Loucy (cell line): ENCODE data around the gene G0S2.

Experiments used
- EZH2phosphoT487 ChIP-seq: fragments of 200-600 bp; IDR thresholded peaks from 2 replicates; pipeline ENCODE4 v1.6.1; 2018; ENCODE audit warnings: antibody characterized with exemption, mild to moderate bottlenecking, moderate library complexity, borderline replicate concordance
- TF ChIP-seq, protein P1 (sequence below): fragments of 200-600 bp; sonication (generic); conservative IDR thresholded peaks from 2 replicates; pipeline ENCODE4 v1.5.1; 2014; ENCODE audit warnings: mild to moderate bottlenecking, antibody characterized with exemption, low read length

DNA sequence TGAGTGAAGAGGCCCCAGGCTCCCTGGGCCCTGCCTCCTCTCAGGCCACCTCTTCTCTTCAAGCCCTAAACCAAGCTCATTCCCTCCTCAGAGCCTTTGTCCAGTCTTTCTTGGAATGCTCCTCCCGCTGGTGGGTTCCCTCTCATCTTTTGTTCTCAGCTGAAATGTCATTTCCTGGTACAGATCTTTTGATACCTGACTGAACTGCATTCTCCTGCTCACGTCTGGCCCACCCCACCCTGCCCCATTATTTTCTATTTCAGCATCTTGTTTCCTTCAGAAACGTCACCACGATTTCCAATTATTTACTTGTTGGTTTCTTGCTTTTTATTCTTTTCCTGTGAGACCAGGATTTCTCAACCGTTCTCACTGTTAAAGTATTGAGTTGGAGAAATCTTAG is 39.4 kb upstream of the G0S2 start:
- TF ChIP-seq, protein P1, sequence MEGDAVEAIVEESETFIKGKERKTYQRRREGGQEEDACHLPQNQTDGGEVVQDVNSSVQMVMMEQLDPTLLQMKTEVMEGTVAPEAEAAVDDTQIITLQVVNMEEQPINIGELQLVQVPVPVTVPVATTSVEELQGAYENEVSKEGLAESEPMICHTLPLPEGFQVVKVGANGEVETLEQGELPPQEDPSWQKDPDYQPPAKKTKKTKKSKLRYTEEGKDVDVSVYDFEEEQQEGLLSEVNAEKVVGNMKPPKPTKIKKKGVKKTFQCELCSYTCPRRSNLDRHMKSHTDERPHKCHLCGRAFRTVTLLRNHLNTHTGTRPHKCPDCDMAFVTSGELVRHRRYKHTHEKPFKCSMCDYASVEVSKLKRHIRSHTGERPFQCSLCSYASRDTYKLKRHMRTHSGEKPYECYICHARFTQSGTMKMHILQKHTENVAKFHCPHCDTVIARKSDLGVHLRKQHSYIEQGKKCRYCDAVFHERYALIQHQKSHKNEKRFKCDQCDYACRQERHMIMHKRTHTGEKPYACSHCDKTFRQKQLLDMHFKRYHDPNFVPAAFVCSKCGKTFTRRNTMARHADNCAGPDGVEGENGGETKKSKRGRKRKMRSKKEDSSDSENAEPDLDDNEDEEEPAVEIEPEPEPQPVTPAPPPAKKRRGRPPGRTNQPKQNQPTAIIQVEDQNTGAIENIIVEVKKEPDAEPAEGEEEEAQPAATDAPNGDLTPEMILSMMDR = no peak
- no peak for TF ChIP-seq EZH2phosphoT487
